SK-N-SH treated with all-trans-retinoic acid at 6 μM for 48 hours (cell line): Measurements from ENCODE around the gene LYZ.
A peak's percentile ranks its signal among the peaks of the same experiment; 100 is the strongest.
"Not testable (repeated sequence)": the region's sequence is repeated elsewhere in the genome, so short reads cannot be mapped to it uniquely, and the experiment has no call there.

Experiments used
- ATAC-seq: fragments of 200-7000 bp; cut with Tn5 transposase; 3 replicates; pipeline ENCODE4 v1.9.1; 2020; ENCODE audit warnings: mild to moderate bottlenecking, moderate library complexity
- ARNTL ChIP-seq: fragments of 450-650 bp; formaldehyde crosslinking; IDR thresholded peaks from 2 replicates; pipeline ENCODE4 v1.5.0; 2020; ENCODE audit warnings: low read depth, mild to moderate bottlenecking, moderate library complexity, borderline replicate concordance
- BACH2 ChIP-seq: fragments of 250-450 bp; sonication (Bioruptor Pico); IDR thresholded peaks from 2 replicates; pipeline ENCODE4 v1.9.0; 2021; ENCODE audit warnings: mild to moderate bottlenecking, borderline replicate concordance
- CSDC2 ChIP-seq: fragments of 250-450 bp; sonication (Bioruptor Pico); IDR thresholded peaks from 2 replicates; pipeline ENCODE4 v1.5.0; 2020; ENCODE audit warnings: mild to moderate bottlenecking, moderate library complexity
- ESRRG ChIP-seq: fragments of 250-450 bp; sonication (Bioruptor Pico); IDR thresholded peaks from 2 replicates; pipeline ENCODE4 v1.6.1; 2021; ENCODE audit warnings: mild to moderate bottlenecking
- GLIS3 ChIP-seq: fragments of 250-450 bp; sonication (Bioruptor Pico); IDR thresholded peaks from 2 replicates; pipeline ENCODE4 v1.5.0; 2020; ENCODE audit warnings: mild to moderate bottlenecking, moderate library complexity
- ISL1 ChIP-seq: fragments of 250-450 bp; sonication (Bioruptor Pico); IDR thresholded peaks from 2 replicates; pipeline ENCODE4 v2.1.2; 2022; ENCODE audit warnings: mild to moderate bottlenecking, moderate library complexity
- OSR1 ChIP-seq: fragments of 250-450 bp; sonication (Bioruptor Pico); IDR thresholded peaks from 2 replicates; pipeline ENCODE4 v1.8.0; 2022; ENCODE audit warnings: moderate library complexity, mild to moderate bottlenecking, inconsistent platforms
- PPARA ChIP-seq: fragments of 250-450 bp; sonication (Bioruptor Pico); IDR thresholded peaks from 2 replicates; pipeline ENCODE4 v1.5.0; 2020; ENCODE audit warnings: mild to moderate bottlenecking, borderline replicate concordance
- RARB ChIP-seq: fragments of 250-450 bp; sonication (Bioruptor Pico); IDR thresholded peaks from 2 replicates; pipeline ENCODE4 v1.8.0; 2021; ENCODE audit warnings: mild to moderate bottlenecking, moderate library complexity
- SNAI2 ChIP-seq: fragments of 250-450 bp; sonication (Bioruptor Pico); IDR thresholded peaks from 2 replicates; pipeline ENCODE4 v1.5.0; 2020; ENCODE audit warnings: mild to moderate bottlenecking, moderate library complexity
- TCF4 ChIP-seq: fragments of 250-450 bp; sonication (Bioruptor Pico); IDR thresholded peaks from 2 replicates; pipeline ENCODE4 v1.8.0; 2021; ENCODE audit warnings: mild to moderate bottlenecking, moderate library complexity, borderline replicate concordance
- TOX ChIP-seq: fragments of 250-450 bp; sonication (Bioruptor Pico); IDR thresholded peaks from 2 replicates; pipeline ENCODE4 v1.8.0; 2021; ENCODE audit warnings: mild to moderate bottlenecking, moderate library complexity, borderline replicate concordance
- ZC3H10 ChIP-seq: fragments of 250-450 bp; sonication (Bioruptor Pico); IDR thresholded peaks from 2 replicates; pipeline ENCODE4 v1.5.1; 2021; ENCODE audit warnings: mild to moderate bottlenecking, moderate library complexity
- ZFP3 ChIP-seq: fragments of 250-450 bp; sonication (Bioruptor Pico); IDR thresholded peaks from 2 replicates; pipeline ENCODE4 v1.5.0; 2020; ENCODE audit warnings: mild to moderate bottlenecking, moderate library complexity
- ZFP30 ChIP-seq: fragments of 450-650 bp; formaldehyde crosslinking; IDR thresholded peaks from 2 replicates; pipeline ENCODE4 v1.5.0; 2022; ENCODE audit warnings: mild to moderate bottlenecking, moderate library complexity
- ZNF565 ChIP-seq: fragments of 450-650 bp; formaldehyde crosslinking; conservative IDR thresholded peaks from 2 replicates; pipeline ENCODE4 v1.5.0; 2020; ENCODE audit warnings: low read depth, mild to moderate bottlenecking, moderate library complexity
- ZNF70 ChIP-seq: fragments of 450-650 bp; formaldehyde crosslinking; IDR thresholded peaks from 2 replicates; pipeline ENCODE4 v1.5.0; 2020; ENCODE audit warnings: mild to moderate bottlenecking, moderate library complexity
- ZNF8 ChIP-seq: fragments of 450-650 bp; formaldehyde crosslinking; IDR thresholded peaks from 2 replicates; pipeline ENCODE4 v1.5.0; 2020; ENCODE audit warnings: mild to moderate bottlenecking, moderate library complexity
- TF ChIP-seq, protein P1 (sequence below): fragments of 250-450 bp; sonication (Bioruptor Pico); IDR thresholded peaks from 2 replicates; pipeline ENCODE4 v1.8.0; 2020; ENCODE audit warnings: mild to moderate bottlenecking, moderate library complexity, borderline replicate concordance
- TF ChIP-seq, protein P2 (sequence below): fragments of 250-450 bp; sonication (Bioruptor Pico); IDR thresholded peaks from 2 replicates; pipeline ENCODE4 v1.8.0; 2021; ENCODE audit warnings: low read depth, mild to moderate bottlenecking, moderate library complexity, borderline replicate concordance
- TF ChIP-seq, protein P3 (sequence below): fragments of 250-450 bp; sonication (Bioruptor Pico); IDR thresholded peaks from 2 replicates; pipeline ENCODE4 v1.5.1; 2020; ENCODE audit warnings: low read depth, mild to moderate bottlenecking, moderate library complexity
- TF ChIP-seq, protein P4 (sequence below): fragments of 250-450 bp; sonication (Bioruptor Pico); IDR thresholded peaks from 2 replicates; pipeline ENCODE4 v1.5.1; 2021; ENCODE audit warnings: mild to moderate bottlenecking, moderate library complexity
- TF ChIP-seq, protein P5 (sequence below): fragments of 250-450 bp; sonication (Bioruptor Pico); IDR thresholded peaks from 2 replicates; pipeline ENCODE4 v1.5.0; 2020; ENCODE audit warnings: mild to moderate bottlenecking, moderate library complexity

The LYZ gene

DNA sequence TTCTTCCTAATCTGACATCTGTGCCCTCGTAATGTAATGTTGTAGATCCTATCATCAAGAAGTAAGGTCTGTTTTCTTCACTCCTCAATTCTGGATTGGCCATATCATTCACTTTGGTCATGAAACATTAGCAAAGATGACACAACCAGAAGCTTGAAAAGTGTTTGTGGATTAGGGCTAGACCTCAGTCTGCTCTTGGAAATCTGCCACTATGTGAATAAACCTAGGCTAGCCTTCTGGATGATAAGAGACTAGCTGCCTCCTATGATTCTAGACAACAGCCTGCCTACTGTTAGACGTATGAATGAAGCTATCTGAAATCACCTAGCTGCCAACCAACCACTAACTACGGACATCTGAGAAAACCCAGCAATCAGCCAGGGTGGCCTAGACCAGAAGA, 38.7 kb upstream of the LYZ start:
- no peak for TF ChIP-seq PPARA (CRISPR knock-in tag)
- no peak for TF ChIP-seq OSR1
- TF ChIP-seq, protein P1, sequence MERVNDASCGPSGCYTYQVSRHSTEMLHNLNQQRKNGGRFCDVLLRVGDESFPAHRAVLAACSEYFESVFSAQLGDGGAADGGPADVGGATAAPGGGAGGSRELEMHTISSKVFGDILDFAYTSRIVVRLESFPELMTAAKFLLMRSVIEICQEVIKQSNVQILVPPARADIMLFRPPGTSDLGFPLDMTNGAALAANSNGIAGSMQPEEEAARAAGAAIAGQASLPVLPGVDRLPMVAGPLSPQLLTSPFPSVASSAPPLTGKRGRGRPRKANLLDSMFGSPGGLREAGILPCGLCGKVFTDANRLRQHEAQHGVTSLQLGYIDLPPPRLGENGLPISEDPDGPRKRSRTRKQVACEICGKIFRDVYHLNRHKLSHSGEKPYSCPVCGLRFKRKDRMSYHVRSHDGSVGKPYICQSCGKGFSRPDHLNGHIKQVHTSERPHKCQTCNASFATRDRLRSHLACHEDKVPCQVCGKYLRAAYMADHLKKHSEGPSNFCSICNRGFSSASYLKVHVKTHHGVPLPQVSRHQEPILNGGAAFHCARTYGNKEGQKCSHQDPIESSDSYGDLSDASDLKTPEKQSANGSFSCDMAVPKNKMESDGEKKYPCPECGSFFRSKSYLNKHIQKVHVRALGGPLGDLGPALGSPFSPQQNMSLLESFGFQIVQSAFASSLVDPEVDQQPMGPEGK: no peak
- TF ChIP-seq, protein P2, sequence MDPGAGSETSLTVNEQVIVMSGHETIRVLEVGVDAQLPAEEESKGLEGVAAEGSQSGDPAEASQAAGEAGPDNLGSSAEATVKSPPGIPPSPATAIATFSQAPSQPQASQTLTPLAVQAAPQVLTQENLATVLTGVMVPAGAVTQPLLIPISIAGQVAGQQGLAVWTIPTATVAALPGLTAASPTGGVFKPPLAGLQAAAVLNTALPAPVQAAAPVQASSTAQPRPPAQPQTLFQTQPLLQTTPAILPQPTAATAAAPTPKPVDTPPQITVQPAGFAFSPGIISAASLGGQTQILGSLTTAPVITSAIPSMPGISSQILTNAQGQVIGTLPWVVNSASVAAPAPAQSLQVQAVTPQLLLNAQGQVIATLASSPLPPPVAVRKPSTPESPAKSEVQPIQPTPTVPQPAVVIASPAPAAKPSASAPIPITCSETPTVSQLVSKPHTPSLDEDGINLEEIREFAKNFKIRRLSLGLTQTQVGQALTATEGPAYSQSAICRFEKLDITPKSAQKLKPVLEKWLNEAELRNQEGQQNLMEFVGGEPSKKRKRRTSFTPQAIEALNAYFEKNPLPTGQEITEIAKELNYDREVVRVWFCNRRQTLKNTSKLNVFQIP (CRISPR knock-in tag): no peak
- TF ChIP-seq GLIS3 (CRISPR knock-in tag): no peak
- ATAC-seq: no peak

DNA sequence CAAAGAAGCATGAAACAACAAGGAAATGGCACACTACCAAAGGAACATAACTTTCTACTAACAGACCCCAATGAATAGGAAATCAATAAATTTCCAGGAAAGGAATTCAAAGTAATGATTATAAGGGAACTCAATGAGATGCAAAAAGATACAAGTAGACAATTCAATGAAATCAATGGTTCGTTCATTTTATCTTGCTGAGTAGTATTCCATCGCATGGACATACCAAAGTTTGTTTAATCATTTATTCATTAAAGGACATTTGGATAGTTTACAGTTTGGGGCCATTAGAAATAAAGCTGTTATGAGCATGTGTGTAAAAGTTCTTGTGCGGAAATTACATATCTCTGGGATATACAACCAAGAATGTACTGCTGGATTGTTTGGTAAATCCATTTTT, 35.0 kb upstream of the LYZ start:
- no peak for TF ChIP-seq BACH2 (CRISPR knock-in tag)
- no peak for TF ChIP-seq ISL1 (CRISPR knock-in tag)
- no peak for TF ChIP-seq ZNF565 (CRISPR knock-in tag)
- TF ChIP-seq, protein P3, sequence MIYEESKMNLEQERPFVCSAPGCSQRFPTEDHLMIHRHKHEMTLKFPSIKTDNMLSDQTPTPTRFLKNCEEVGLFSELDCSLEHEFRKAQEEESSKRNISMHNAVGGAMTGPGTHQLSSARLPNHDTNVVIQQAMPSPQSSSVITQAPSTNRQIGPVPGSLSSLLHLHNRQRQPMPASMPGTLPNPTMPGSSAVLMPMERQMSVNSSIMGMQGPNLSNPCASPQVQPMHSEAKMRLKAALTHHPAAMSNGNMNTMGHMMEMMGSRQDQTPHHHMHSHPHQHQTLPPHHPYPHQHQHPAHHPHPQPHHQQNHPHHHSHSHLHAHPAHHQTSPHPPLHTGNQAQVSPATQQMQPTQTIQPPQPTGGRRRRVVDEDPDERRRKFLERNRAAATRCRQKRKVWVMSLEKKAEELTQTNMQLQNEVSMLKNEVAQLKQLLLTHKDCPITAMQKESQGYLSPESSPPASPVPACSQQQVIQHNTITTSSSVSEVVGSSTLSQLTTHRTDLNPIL: no peak
- no peak for TF ChIP-seq SNAI2
- no peak for TF ChIP-seq GLIS3 (CRISPR knock-in tag)
- TF ChIP-seq RARB (CRISPR knock-in tag): no peak
- TF ChIP-seq ZNF8 (CRISPR knock-in tag): peak; percentile 85
- ATAC-seq: no peak

DNA sequence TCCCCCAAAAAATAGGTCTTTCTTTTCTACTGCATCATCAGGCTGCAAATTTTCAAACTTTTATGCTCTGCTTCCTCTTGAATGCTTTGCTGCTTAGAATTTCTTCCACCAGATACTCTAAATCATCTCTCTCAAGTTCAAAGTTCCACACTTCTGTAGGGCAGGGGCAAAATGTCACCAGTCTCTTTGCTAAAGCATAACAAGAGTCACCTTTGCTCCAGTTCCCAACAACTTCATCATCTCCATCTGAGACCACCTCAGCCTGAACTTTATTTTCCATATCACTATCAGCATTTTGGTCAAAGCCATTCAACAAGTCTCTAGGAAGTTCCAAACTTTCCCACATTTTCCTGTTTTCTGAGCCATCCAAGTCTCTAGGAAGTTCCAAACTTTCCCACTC, 31.4 kb upstream of the LYZ start:
- ATAC-seq: not testable (repeated sequence)

DNA sequence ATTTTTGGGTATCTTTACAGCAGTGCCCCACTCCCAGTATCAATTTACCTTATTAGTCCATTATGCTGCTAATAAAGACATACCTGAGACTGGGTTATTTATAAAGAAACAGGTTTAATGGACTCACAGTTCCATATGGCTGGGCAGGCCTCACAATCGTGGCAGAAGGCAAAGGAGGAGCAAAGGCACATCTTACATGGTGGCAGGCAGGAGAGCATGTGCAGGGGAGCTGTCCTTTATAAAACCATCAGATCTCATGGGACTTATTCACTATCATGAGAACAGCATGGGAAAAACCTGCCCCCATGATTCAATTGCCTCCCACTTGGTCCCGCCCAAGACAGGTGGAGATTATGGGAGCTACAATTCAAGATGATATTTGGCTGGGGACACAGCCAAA, 30.9 kb upstream of the LYZ start:
- ATAC-seq: not testable (repeated sequence)

DNA sequence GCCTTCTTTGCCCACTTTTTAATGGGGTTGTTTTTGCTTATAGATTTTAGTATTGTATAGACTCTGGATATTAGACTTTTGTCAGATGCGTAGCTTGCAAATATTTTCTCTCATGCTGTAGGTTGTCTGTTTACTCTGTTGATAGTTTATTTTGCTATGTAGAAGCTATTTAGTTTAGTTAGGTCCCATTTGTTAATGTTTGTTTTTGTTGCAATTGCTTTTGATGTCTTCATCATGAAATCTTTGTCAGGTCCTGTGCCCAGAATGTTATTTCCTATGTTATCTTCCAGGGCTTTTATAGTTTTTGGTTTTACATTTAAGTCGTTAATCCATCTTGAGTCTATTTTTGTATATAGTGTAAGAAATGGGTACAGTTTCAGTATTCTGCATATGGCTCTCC, 30.0 kb upstream of the LYZ start:
- TF ChIP-seq RARB (CRISPR knock-in tag) (no peak), OSR1 (no peak), ZNF70 (CRISPR knock-in tag) (no peak), ISL1 (CRISPR knock-in tag) (no peak)
- TF ChIP-seq, all 23 proteins: peak for 0
- ATAC-seq: no peak

DNA sequence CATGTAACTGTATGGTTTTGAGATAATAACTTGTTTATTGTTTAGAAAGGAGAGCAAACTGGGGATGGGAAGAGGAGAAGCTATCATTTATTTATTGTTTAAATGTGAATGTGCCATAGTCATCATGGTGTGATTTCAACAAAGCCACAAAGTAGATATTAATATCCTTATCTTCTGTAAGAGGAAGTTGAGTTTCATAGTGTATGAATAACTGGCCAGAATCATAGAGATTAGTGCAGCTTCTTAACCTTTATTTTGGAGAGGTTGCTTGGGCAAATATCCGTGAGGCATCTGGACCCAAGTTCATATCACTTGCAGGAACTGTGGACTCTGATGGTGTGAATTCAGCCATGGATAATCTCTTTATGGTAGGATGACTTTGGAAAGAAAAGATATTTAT, 26.8 kb upstream of the LYZ start:
- no peak for ATAC-seq
- no peak for TF ChIP-seq ZC3H10
- TF ChIP-seq CSDC2 (CRISPR knock-in tag): no peak
- TF ChIP-seq, protein P4, sequence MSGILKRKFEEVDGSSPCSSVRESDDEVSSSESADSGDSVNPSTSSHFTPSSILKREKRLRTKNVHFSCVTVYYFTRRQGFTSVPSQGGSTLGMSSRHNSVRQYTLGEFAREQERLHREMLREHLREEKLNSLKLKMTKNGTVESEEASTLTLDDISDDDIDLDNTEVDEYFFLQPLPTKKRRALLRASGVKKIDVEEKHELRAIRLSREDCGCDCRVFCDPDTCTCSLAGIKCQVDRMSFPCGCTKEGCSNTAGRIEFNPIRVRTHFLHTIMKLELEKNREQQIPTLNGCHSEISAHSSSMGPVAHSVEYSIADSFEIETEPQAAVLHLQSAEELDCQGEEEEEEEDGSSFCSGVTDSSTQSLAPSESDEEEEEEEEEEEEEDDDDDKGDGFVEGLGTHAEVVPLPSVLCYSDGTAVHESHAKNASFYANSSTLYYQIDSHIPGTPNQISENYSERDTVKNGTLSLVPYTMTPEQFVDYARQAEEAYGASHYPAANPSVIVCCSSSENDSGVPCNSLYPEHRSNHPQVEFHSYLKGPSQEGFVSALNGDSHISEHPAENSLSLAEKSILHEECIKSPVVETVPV (CRISPR knock-in tag): no peak
- TF ChIP-seq ZNF70 (CRISPR knock-in tag): no peak
- TF ChIP-seq ESRRG: no peak
- no peak for TF ChIP-seq PPARA (CRISPR knock-in tag)
- TF ChIP-seq ZFP3 (CRISPR knock-in tag): no peak
- TF ChIP-seq BACH2 (CRISPR knock-in tag): no peak
- TF ChIP-seq, protein P5, sequence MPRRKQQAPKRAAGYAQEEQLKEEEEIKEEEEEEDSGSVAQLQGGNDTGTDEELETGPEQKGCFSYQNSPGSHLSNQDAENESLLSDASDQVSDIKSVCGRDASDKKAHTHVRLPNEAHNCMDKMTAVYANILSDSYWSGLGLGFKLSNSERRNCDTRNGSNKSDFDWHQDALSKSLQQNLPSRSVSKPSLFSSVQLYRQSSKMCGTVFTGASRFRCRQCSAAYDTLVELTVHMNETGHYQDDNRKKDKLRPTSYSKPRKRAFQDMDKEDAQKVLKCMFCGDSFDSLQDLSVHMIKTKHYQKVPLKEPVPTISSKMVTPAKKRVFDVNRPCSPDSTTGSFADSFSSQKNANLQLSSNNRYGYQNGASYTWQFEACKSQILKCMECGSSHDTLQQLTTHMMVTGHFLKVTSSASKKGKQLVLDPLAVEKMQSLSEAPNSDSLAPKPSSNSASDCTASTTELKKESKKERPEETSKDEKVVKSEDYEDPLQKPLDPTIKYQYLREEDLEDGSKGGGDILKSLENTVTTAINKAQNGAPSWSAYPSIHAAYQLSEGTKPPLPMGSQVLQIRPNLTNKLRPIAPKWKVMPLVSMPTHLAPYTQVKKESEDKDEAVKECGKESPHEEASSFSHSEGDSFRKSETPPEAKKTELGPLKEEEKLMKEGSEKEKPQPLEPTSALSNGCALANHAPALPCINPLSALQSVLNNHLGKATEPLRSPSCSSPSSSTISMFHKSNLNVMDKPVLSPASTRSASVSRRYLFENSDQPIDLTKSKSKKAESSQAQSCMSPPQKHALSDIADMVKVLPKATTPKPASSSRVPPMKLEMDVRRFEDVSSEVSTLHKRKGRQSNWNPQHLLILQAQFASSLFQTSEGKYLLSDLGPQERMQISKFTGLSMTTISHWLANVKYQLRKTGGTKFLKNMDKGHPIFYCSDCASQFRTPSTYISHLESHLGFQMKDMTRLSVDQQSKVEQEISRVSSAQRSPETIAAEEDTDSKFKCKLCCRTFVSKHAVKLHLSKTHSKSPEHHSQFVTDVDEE: no peak
- no peak for TF ChIP-seq ARNTL (CRISPR knock-in tag)
- no peak for TF ChIP-seq ZFP30 (CRISPR knock-in tag)
- no peak for TF ChIP-seq ZNF8 (CRISPR knock-in tag)
- TF ChIP-seq OSR1: no peak
- TF ChIP-seq, protein P2 (CRISPR knock-in tag): no peak
- no peak for TF ChIP-seq ZNF565 (CRISPR knock-in tag)
- no peak for TF ChIP-seq TOX
- no peak for TF ChIP-seq TCF4
- TF ChIP-seq SNAI2: no peak
